Caco-2 (cell line): ENCODE results near the gene ACAA1. TPM values are rescaled to one million over a fixed set of nuclear protein-coding genes. Genes with fewer than 3 reads are reported as not detected.

Source experiments
- BruUV-seq: library from RNA; stranded (reverse); fragments of 400-500 nt; replicated peaks from 2 replicates; lab custom pipeline; 2021; lab: Mats Ljungman, UMichigan
- CTCF ChIA-PET: fragments of 300-600 bp; sonication (Branson Sonifier 250); formaldehyde crosslinking; loops from one replicate; lab custom pipeline; 2022; ENCODE audit warnings: antibody characterized with exemption; lab: Charles Lee
- POLR2A ChIA-PET: fragments of 300-600 bp; sonication (Branson Sonifier 250); formaldehyde crosslinking; loops from one replicate; lab custom pipeline; 2022; ENCODE audit warnings: antibody characterized with exemption; lab: Charles Lee
- DNase-seq, 2 experiments: peaks; one replicate each; pipeline versions ENCODE4 v3.0.0 to v3.0.0-alpha.2; 2020 to 2022
- H3K27me3 ChIP-seq: replicated peaks from 2 replicates; pipeline ENCODE4 v1.6.0; 2011; ENCODE audit warnings: low read length; ENCODE audit not compliant: control insufficient read depth, insufficient read depth
- H3K36me3 ChIP-seq: 2 replicates; pipeline ENCODE4 v1.5.1; 2011; ENCODE audit warnings: low read length; ENCODE audit not compliant: control insufficient read depth, insufficient read depth
- H3K4me1 ChIP-seq: fragments of 250-450 bp; sonication (Bioruptor Pico); 2 replicates; pipeline ENCODE4 v1.5.1; 2020; ENCODE audit warnings: mild to moderate bottlenecking
- H3K4me3 ChIP-seq: 2 replicates; pipeline ENCODE4 v1.5.1; 2011; ENCODE audit warnings: low read depth, mild to moderate bottlenecking, control low read depth, low read length
- H3K9me3 ChIP-seq: fragments of 250-450 bp; sonication (Bioruptor Pico); 2 replicates; pipeline ENCODE4 v1.5.1; 2020; ENCODE audit warnings: mild to moderate bottlenecking, moderate library complexity
- H3K27ac Mint-ChIP-seq: one replicate; pipeline ENCODE4 v1.8.0; 2022; ENCODE audit warnings: mixed read lengths; ENCODE audit not compliant: unreplicated experiment
- H3K27me3 Mint-ChIP-seq: one replicate; pipeline ENCODE4 v1.8.0; 2022; ENCODE audit warnings: mixed read lengths; ENCODE audit not compliant: insufficient read depth, unreplicated experiment
- H3K36me3 Mint-ChIP-seq: one replicate; pipeline ENCODE4 v1.8.0; 2022; ENCODE audit warnings: mild to moderate bottlenecking, mixed read lengths; ENCODE audit not compliant: insufficient read depth, unreplicated experiment
- H3K4me1 Mint-ChIP-seq: one replicate; pipeline ENCODE4 v1.8.0; 2022; ENCODE audit warnings: low read depth, mixed read lengths; ENCODE audit not compliant: unreplicated experiment
- H3K4me3 Mint-ChIP-seq: one replicate; pipeline ENCODE4 v1.8.0; 2022; ENCODE audit warnings: mild to moderate bottlenecking, moderate library complexity, mixed read lengths; ENCODE audit not compliant: unreplicated experiment
- H3K9me3 Mint-ChIP-seq: one replicate; pipeline ENCODE4 v1.8.0; 2022; ENCODE audit warnings: mixed read lengths; ENCODE audit not compliant: unreplicated experiment
- CTCF ChIP-seq, 2 experiments: fragments of 200-600 bp in 1 of 2; IDR thresholded peaks; 1 replicate in 1 of 2; 2 replicates in 1 of 2; pipeline versions ENCODE4 v1.5.1 to v1.8.0; 2011 to 2022; ENCODE audit warnings: antibody characterized with exemption in 1 of 2, control low read depth in 1 of 2, inconsistent platforms in 1 of 2, low read depth in 1 of 2, low read length in 1 of 2, mild to moderate bottlenecking in 1 of 2, moderate library complexity in 1 of 2; ENCODE audit not compliant: insufficient read depth in 1 of 2, severe bottlenecking in 1 of 2, unreplicated experiment in 1 of 2
- intact Hi-C: fragments of 100-400 bp; cut with micrococcal nuclease; formaldehyde crosslinking; loops from one replicate; pipeline ENCODE4 v1.10.0; 2022; ENCODE audit not compliant: unreplicated experiment
- total RNA-seq: library from RNA; stranded (reverse); gene quantifications from 2 replicates; pipeline ENCODE4 v1.2.3, GENCODE V29; 2022

The ACAA1 gene
- total RNA-seq, 1 experiment from 2014 or later, result 139 TPM

GRCh38 chr3:38111201-38111600 lies 25.7 kb downstream of the ACAA1 start:
- H3K4me1 ChIP-seq, result no peaks in the 10 kb centered on the region
- intact Hi-C loops, result no loop called here
- POLR2A ChIA-PET, result no interaction called here
- DNase-seq, result no peak
- no peaks in the 10 kb centered on the region for H3K36me3 ChIP-seq
- no peaks in the 10 kb centered on the region for H3K27me3 ChIP-seq
- CTCF ChIA-PET, result no interaction called here
- no TSS peak for BruUV-seq
- Mint-ChIP-seq H3K36me3 (peaks cover 26% of the 10 kb centered on the region), H3K4me1 (no peaks in the 10 kb centered on the region), H3K27ac (no peak overlapping the region), H3K9me3 (no peaks in the 10 kb centered on the region), H3K4me3 (no peak overlapping the region), H3K27me3 (no peaks in the 10 kb centered on the region)
- H3K9me3 ChIP-seq, result no peaks in the 10 kb centered on the region
- no peak for TF ChIP-seq CTCF (IDR thresholded peaks at IDR 0.05; ENCODE audit: insufficient read depth in 1 of 2, low read depth in 1 of 2, low read length in 1 of 2, severe bottlenecking in 1 of 2, unreplicated experiment in 1 of 2)
- H3K4me3 ChIP-seq, result no peak overlapping the region

- no peaks in the 10 kb centered on the region for H3K36me3 ChIP-seq
- no peak overlapping the region for H3K4me3 ChIP-seq
- DNase-seq, result no peak
- H3K36me3 Mint-ChIP-seq, result peaks cover 19% of the 10 kb centered on the region
- H3K27me3 ChIP-seq, result no peaks in the 10 kb centered on the region
- H3K9me3 ChIP-seq, result peaks cover 5% of the 10 kb centered on the region; the same call in 1 of the 2 replicates
- H3K27ac Mint-ChIP-seq, result no peak overlapping the region
- H3K27me3 Mint-ChIP-seq, result peaks cover under 1% of the 10 kb centered on the region
- intact Hi-C loops, result no loop called here
- CTCF ChIA-PET, result no interaction called here
- TF ChIP-seq CTCF (IDR thresholded peaks at IDR 0.05; ENCODE audit: insufficient read depth in 1 of 2, low read depth in 1 of 2, low read length in 1 of 2, severe bottlenecking in 1 of 2, unreplicated experiment in 1 of 2), result no peak
- peaks cover 7% of the 10 kb centered on the region for H3K9me3 Mint-ChIP-seq
- no peak overlapping the region for H3K4me3 Mint-ChIP-seq
- H3K4me1 Mint-ChIP-seq, result no peaks in the 10 kb centered on the region
- POLR2A ChIA-PET, result no interaction called here
- H3K4me1 ChIP-seq, result no peaks in the 10 kb centered on the region
- no TSS peak for BruUV-seq
Observed at GRCh38 chr3:38110314-38111050, 26.4 kb downstream of the ACAA1 start.

- no peak for TF ChIP-seq CTCF (IDR thresholded peaks at IDR 0.05; ENCODE audit: insufficient read depth in 1 of 2, low read depth in 1 of 2, low read length in 1 of 2, severe bottlenecking in 1 of 2, unreplicated experiment in 1 of 2)
- no peaks in the 10 kb centered on the region for H3K4me1 Mint-ChIP-seq
- BruUV-seq, result no TSS peak
- Histone ChIP-seq H3K4me1 (no peaks in the 10 kb centered on the region), H3K36me3 (no peaks in the 10 kb centered on the region), H3K27me3 (no peaks in the 10 kb centered on the region), H3K9me3 (peaks cover 9% of the 10 kb centered on the region; the same call in 1 of the 2 replicates), H3K4me3 (no peak overlapping the region)
- peaks cover 13% of the 10 kb centered on the region for H3K36me3 Mint-ChIP-seq
- no peak overlapping the region for H3K4me3 Mint-ChIP-seq
- H3K27ac Mint-ChIP-seq, result no peak overlapping the region
- intact Hi-C loops, result no loop called here
- DNase-seq, result no peak
- H3K9me3 Mint-ChIP-seq, result peaks cover 14% of the 10 kb centered on the region
- CTCF ChIA-PET, result no interaction called here
- H3K27me3 Mint-ChIP-seq, result peaks cover 5% of the 10 kb centered on the region
- POLR2A ChIA-PET, result no interaction called here
Observed at GRCh38 chr3:38109580-38110313, 27.2 kb downstream of the ACAA1 start.
